Gastroesophageal sphincter (tissue), 3 donors: ENCODE data around the gene COL2A1.

ENCODE experiments used
- EP300 ChIP-seq: sonication (generic); formaldehyde crosslinking; IDR thresholded peaks from one replicate; pipeline ENCODE4 v1.6.1; 2017; ENCODE audit warnings: antibody characterized with exemption, mild to moderate bottlenecking
- POLR2A ChIP-seq, 2 donors: fragments of 450-650 bp; IDR thresholded peaks; one replicate each; pipeline ENCODE4 v1.6.1; 2017; ENCODE audit warnings: antibody characterized with exemption in 2 of 2, mild to moderate bottlenecking in 2 of 2, moderate library complexity in 1 of 2
- TF ChIP-seq, protein P1 (sequence below), 4 experiments: fragments of 200-600 bp in 2 of 4; fragments of 450-650 bp in 2 of 4; sonication (generic) in 1 of 4; IDR thresholded peaks; one replicate each; pipeline ENCODE4 v1.5.1; 2017 to 2019; ENCODE audit warnings: antibody characterized with exemption in 4 of 4, mild to moderate bottlenecking in 2 of 4, moderate library complexity in 2 of 4

- TF ChIP-seq POLR2A (IDR thresholded peaks at IDR 0.05) (no peak), EP300 (no peak)
- TF ChIP-seq, protein P1, sequence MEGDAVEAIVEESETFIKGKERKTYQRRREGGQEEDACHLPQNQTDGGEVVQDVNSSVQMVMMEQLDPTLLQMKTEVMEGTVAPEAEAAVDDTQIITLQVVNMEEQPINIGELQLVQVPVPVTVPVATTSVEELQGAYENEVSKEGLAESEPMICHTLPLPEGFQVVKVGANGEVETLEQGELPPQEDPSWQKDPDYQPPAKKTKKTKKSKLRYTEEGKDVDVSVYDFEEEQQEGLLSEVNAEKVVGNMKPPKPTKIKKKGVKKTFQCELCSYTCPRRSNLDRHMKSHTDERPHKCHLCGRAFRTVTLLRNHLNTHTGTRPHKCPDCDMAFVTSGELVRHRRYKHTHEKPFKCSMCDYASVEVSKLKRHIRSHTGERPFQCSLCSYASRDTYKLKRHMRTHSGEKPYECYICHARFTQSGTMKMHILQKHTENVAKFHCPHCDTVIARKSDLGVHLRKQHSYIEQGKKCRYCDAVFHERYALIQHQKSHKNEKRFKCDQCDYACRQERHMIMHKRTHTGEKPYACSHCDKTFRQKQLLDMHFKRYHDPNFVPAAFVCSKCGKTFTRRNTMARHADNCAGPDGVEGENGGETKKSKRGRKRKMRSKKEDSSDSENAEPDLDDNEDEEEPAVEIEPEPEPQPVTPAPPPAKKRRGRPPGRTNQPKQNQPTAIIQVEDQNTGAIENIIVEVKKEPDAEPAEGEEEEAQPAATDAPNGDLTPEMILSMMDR (IDR thresholded peaks at IDR 0.05) = no peak
These were observed 60.5 kb downstream of the COL2A1 start for GRCh38 chr12:47943623-47944340.
